ENCODE measurements around the gene CEP128.

Gene CEP128

GRCh38 chr14:80764921-80765507 lies 176.5 kb downstream of the CEP128 start:
- H3K4me1 Mint-ChIP-seq = peaks cover 3% of the 10 kb centered on the region
- no peaks in the 10 kb centered on the region for H3K27me3 Mint-ChIP-seq
- no peak overlapping the region for H3K4me3 Mint-ChIP-seq
- H3K36me3 Mint-ChIP-seq = no peaks in the 10 kb centered on the region
- peaks cover 1% of the 10 kb centered on the region for H3K9me3 Mint-ChIP-seq
- DNase-seq (ENCODE audit: low spot score in 2 of 2) (no peak), ATAC-seq (ENCODE audit: low read depth) (no peak)
- H3K27ac Mint-ChIP-seq = no peak overlapping the region

- H3K27ac Mint-ChIP-seq = no peak overlapping the region
- H3K4me3 Mint-ChIP-seq = no peak overlapping the region
- peaks cover 3% of the 10 kb centered on the region for H3K4me1 Mint-ChIP-seq
- DNase-seq (ENCODE audit: low spot score in 2 of 2) (no peak), ATAC-seq (ENCODE audit: low read depth) (no peak)
- no peaks in the 10 kb centered on the region for H3K36me3 Mint-ChIP-seq
- peaks cover 1% of the 10 kb centered on the region for H3K9me3 Mint-ChIP-seq
- H3K27me3 Mint-ChIP-seq = no peaks in the 10 kb centered on the region
Observed at GRCh38 chr14:80764496-80764895, 177.0 kb downstream of the CEP128 start.

- H3K9me3 Mint-ChIP-seq = no peaks in the 10 kb centered on the region
- H3K4me1 Mint-ChIP-seq = peaks cover 3% of the 10 kb centered on the region
- no peak overlapping the region for H3K27ac Mint-ChIP-seq
- no peak overlapping the region for H3K4me3 Mint-ChIP-seq
- ATAC-seq (ENCODE audit: low read depth) = no peak
- no peaks in the 10 kb centered on the region for H3K36me3 Mint-ChIP-seq
- no peaks in the 10 kb centered on the region for H3K27me3 Mint-ChIP-seq
- no peak for DNase-seq (ENCODE audit: low spot score in 2 of 2)
Observed at GRCh38 chr14:80762641-80763228, 178.8 kb downstream of the CEP128 start.

GRCh38 chr14:80754696-80755095 lies 186.8 kb downstream of the CEP128 start:
- no peak for DNase-seq (ENCODE audit: low spot score in 2 of 2)
- no peaks in the 10 kb centered on the region for H3K4me1 Mint-ChIP-seq
- no peak overlapping the region for H3K4me3 Mint-ChIP-seq
- no peaks in the 10 kb centered on the region for H3K9me3 Mint-ChIP-seq
- no peaks in the 10 kb centered on the region for H3K27me3 Mint-ChIP-seq
- no peak for ATAC-seq (ENCODE audit: low read depth)
- H3K27ac Mint-ChIP-seq = no peak overlapping the region
- H3K36me3 Mint-ChIP-seq = peaks cover 2% of the 10 kb centered on the region

GRCh38 chr14:80751285-80751684 lies 190.3 kb downstream of the CEP128 start:
- no peak for DNase-seq (ENCODE audit: low spot score in 2 of 2)
- H3K4me3 Mint-ChIP-seq = no peak overlapping the region
- ATAC-seq (ENCODE audit: low read depth) = no peak
- H3K9me3 Mint-ChIP-seq = no peaks in the 10 kb centered on the region
- H3K4me1 Mint-ChIP-seq = no peaks in the 10 kb centered on the region
- H3K36me3 Mint-ChIP-seq = no peaks in the 10 kb centered on the region
- H3K27ac Mint-ChIP-seq = no peak overlapping the region
- no peaks in the 10 kb centered on the region for H3K27me3 Mint-ChIP-seq

- Mint-ChIP-seq H3K36me3 (no peaks in the 10 kb centered on the region), H3K4me1 (no peaks in the 10 kb centered on the region), H3K27ac (no peak overlapping the region), H3K27me3 (no peaks in the 10 kb centered on the region), H3K4me3 (no peak overlapping the region), H3K9me3 (no peaks in the 10 kb centered on the region)
- ATAC-seq (ENCODE audit: low read depth) = no peak
- no peak for DNase-seq (ENCODE audit: low spot score in 2 of 2)
Observed at GRCh38 chr14:80726211-80726610, 215.3 kb downstream of the CEP128 start.

- H3K4me3 Mint-ChIP-seq = no peak overlapping the region
- no peaks in the 10 kb centered on the region for H3K4me1 Mint-ChIP-seq
- no peak overlapping the region for H3K27ac Mint-ChIP-seq
- peaks cover 2% of the 10 kb centered on the region for H3K36me3 Mint-ChIP-seq
- ATAC-seq (ENCODE audit: low read depth) = no peak
- H3K9me3 Mint-ChIP-seq = no peaks in the 10 kb centered on the region
- H3K27me3 Mint-ChIP-seq = no peaks in the 10 kb centered on the region
- DNase-seq (ENCODE audit: low spot score in 2 of 2) = no peak
Observed at GRCh38 chr14:80718940-80719339, 222.6 kb downstream of the CEP128 start.

- no peak for DNase-seq (ENCODE audit: low spot score in 2 of 2)
Observed at GRCh38 chr14:80714474-80714873, 227.1 kb downstream of the CEP128 start.

GRCh38 chr14:80713076-80713850 lies 228.3 kb downstream of the CEP128 start:
- no peaks in the 10 kb centered on the region for H3K9me3 Mint-ChIP-seq
- H3K4me3 Mint-ChIP-seq = no peak overlapping the region
- DNase-seq (ENCODE audit: low spot score in 2 of 2) (no peak), ATAC-seq (ENCODE audit: low read depth) (no peak)
- H3K4me1 Mint-ChIP-seq = no peaks in the 10 kb centered on the region
- no peak overlapping the region for H3K27ac Mint-ChIP-seq
- H3K27me3 Mint-ChIP-seq = no peaks in the 10 kb centered on the region
- peaks cover 2% of the 10 kb centered on the region for H3K36me3 Mint-ChIP-seq

More at GRCh38 chr14:80714474-80714873, 227.1 kb downstream of the CEP128 start:
- no peak overlapping the region for H3K27ac Mint-ChIP-seq
- no peaks in the 10 kb centered on the region for H3K27me3 Mint-ChIP-seq
- H3K4me3 Mint-ChIP-seq = no peak overlapping the region
- H3K36me3 Mint-ChIP-seq = peaks cover 2% of the 10 kb centered on the region
- no peaks in the 10 kb centered on the region for H3K9me3 Mint-ChIP-seq
- H3K4me1 Mint-ChIP-seq = no peaks in the 10 kb centered on the region
- ATAC-seq (ENCODE audit: low read depth) = no peak

GRCh38 chr14:80705241-80705980 lies 236.1 kb downstream of the CEP128 start:
- ATAC-seq (ENCODE audit: low read depth) (no peak), DNase-seq (ENCODE audit: low spot score in 2 of 2) (no peak)
- Mint-ChIP-seq H3K36me3 (no peaks in the 10 kb centered on the region), H3K9me3 (no peaks in the 10 kb centered on the region), H3K27ac (no peak overlapping the region), H3K4me1 (no peaks in the 10 kb centered on the region), H3K4me3 (no peak overlapping the region), H3K27me3 (no peaks in the 10 kb centered on the region)

GRCh38 chr14:80700601-80701000 lies 240.9 kb downstream of the CEP128 start:
- Mint-ChIP-seq H3K9me3 (no peaks in the 10 kb centered on the region), H3K27ac (no peak overlapping the region), H3K4me1 (peaks cover 4% of the 10 kb centered on the region), H3K27me3 (no peaks in the 10 kb centered on the region), H3K36me3 (no peaks in the 10 kb centered on the region), H3K4me3 (no peak overlapping the region)
- DNase-seq (ENCODE audit: low spot score in 2 of 2) = no peak
- no peak for ATAC-seq (ENCODE audit: low read depth)

- ATAC-seq (ENCODE audit: low read depth) (no peak), DNase-seq (ENCODE audit: low spot score in 2 of 2) (no peak)
- Mint-ChIP-seq H3K36me3 (no peaks in the 10 kb centered on the region), H3K27ac (no peak overlapping the region), H3K27me3 (no peaks in the 10 kb centered on the region), H3K4me1 (peaks cover 4% of the 10 kb centered on the region), H3K4me3 (no peak overlapping the region), H3K9me3 (no peaks in the 10 kb centered on the region)
Observed at GRCh38 chr14:80699861-80700260, 241.7 kb downstream of the CEP128 start.

GRCh38 chr14:80698974-80699373 lies 242.6 kb downstream of the CEP128 start:
- no peaks in the 10 kb centered on the region for H3K9me3 Mint-ChIP-seq
- no peak overlapping the region for H3K4me3 Mint-ChIP-seq
- peaks cover 4% of the 10 kb centered on the region for H3K4me1 Mint-ChIP-seq
- no peaks in the 10 kb centered on the region for H3K27me3 Mint-ChIP-seq
- H3K27ac Mint-ChIP-seq = no peak overlapping the region
- H3K36me3 Mint-ChIP-seq = peaks cover 2% of the 10 kb centered on the region
- ATAC-seq (ENCODE audit: low read depth) (no peak), DNase-seq (ENCODE audit: low spot score in 2 of 2) (no peak)

- Mint-ChIP-seq H3K4me1 (peaks cover 4% of the 10 kb centered on the region), H3K27ac (no peak overlapping the region), H3K9me3 (no peaks in the 10 kb centered on the region), H3K4me3 (no peak overlapping the region), H3K27me3 (no peaks in the 10 kb centered on the region), H3K36me3 (peaks cover 2% of the 10 kb centered on the region)
- DNase-seq (ENCODE audit: low spot score in 2 of 2) (no peak), ATAC-seq (ENCODE audit: low read depth) (no peak)
Observed at GRCh38 chr14:80695869-80696268, 245.7 kb downstream of the CEP128 start.

Data from memory B cell (primary cell).